Tibial nerve (tissue), 3 donors: Measurements from ENCODE around the gene TANK.

Source experiments
- CTCF ChIP-seq, 5 experiments: fragments of 200-600 bp in 3 of 5; fragments of 450-650 bp in 2 of 5; sonication (generic) in 3 of 5; IDR thresholded peaks; one replicate each; pipeline ENCODE4 v1.5.1; 2016 to 2019; ENCODE audit warnings: antibody characterized with exemption in 5 of 5, mild to moderate bottlenecking in 3 of 5, moderate library complexity in 2 of 5
- POLR2A ChIP-seq, 2 donors: fragments of 450-650 bp; IDR thresholded peaks; one replicate each; pipeline ENCODE4 v1.6.1; 2017; ENCODE audit warnings: antibody characterized with exemption in 2 of 2, mild to moderate bottlenecking in 2 of 2, moderate library complexity in 2 of 2

- TF ChIP-seq CTCF (IDR thresholded peaks at IDR 0.05) (no peak), POLR2A (IDR thresholded peaks at IDR 0.05) (no peak)
Measured at GRCh38 chr2:161118722-161119121, 41.5 kb upstream of the TANK start.
